Esophagus squamous epithelium (tissue), 5 donors: ENCODE measurements around the gene C1orf21. TPM values are rescaled to one million over a fixed set of nuclear protein-coding genes. Genes with fewer than 3 reads are reported as not detected.

ENCODE experiments used
- DNase-seq: peaks from one replicate; lab custom pipeline; 2025; lab: John Stamatoyannopoulos, UW
- H3K27ac ChIP-seq, 4 donors: fragments of 200-600 bp; sonication (generic); one replicate each; pipeline ENCODE4 v1.5.1; 2016 to 2019; ENCODE audit warnings: mild to moderate bottlenecking in 1 of 4
- H3K27me3 ChIP-seq, 4 donors: fragments of 200-600 bp; sonication (generic); 1 replicate in 3 of 4; 2 replicates in 1 of 4; pipeline versions ENCODE4 v1.5.1 to v1.6.0; 2017 to 2021; ENCODE audit warnings: antibody characterized with exemption in 1 of 4
- H3K36me3 ChIP-seq, 3 donors: fragments of 200-600 bp; sonication (generic); one replicate each; pipeline ENCODE4 v1.5.1; 2016 to 2019
- H3K4me1 ChIP-seq, 3 donors: fragments of 200-600 bp; sonication (generic); one replicate each; pipeline ENCODE4 v1.5.1; 2017 to 2019
- H3K4me3 ChIP-seq, 4 donors: fragments of 200-600 bp; sonication (generic); 1 replicate in 3 of 4; 2 replicates in 1 of 4; pipeline ENCODE4 v1.5.1; 2016 to 2019; ENCODE audit warnings: mild to moderate bottlenecking in 2 of 4, moderate library complexity in 1 of 4
- H3K9me3 ChIP-seq, 3 donors: fragments of 200-600 bp; sonication (generic); one replicate each; pipeline ENCODE4 v1.5.1; 2016 to 2019
- POLR2A ChIP-seq, 4 donors: fragments of 450-650 bp; IDR thresholded peaks; one replicate each; pipeline ENCODE4 v1.6.1; 2017; ENCODE audit warnings: antibody characterized with exemption in 4 of 4, mild to moderate bottlenecking in 4 of 4, moderate library complexity in 3 of 4
- WGBS, 2 donors: methylation state at CpG; one replicate each; pipeline ENCODE4 v1.1.5; 2018; 5-methylcytosine and 5-hydroxymethylcytosine counted together
- intact Hi-C: fragments of 100-400 bp; cut with DNase I; formaldehyde crosslinking; loops from one replicate; pipeline ENCODE4 v1.15.0; 2022
- total RNA-seq, 4 donors: library from RNA; depleted of rRNA; stranded (reverse); fragments of >200 nt; gene quantifications; one replicate each; pipeline ENCODE4 v1.1.0, GENCODE V29; 2016
- TF ChIP-seq, protein P1 (sequence below), 6 experiments: fragments of 450-650 bp in 4 of 6; fragments of 200-600 bp in 2 of 6; sonication (generic) in 2 of 6; IDR thresholded peaks; one replicate each; pipeline ENCODE4 v1.5.1; 2016 to 2019; ENCODE audit warnings: antibody characterized with exemption in 6 of 6, mild to moderate bottlenecking in 4 of 6, moderate library complexity in 4 of 6
- donor health status: DM: yes; HTN: yes; CAD: no.

The C1orf21 gene
- total RNA-seq, 4 donors from 2014 or later = 14.6 to 55.7 (median 36.2) TPM

DNA sequence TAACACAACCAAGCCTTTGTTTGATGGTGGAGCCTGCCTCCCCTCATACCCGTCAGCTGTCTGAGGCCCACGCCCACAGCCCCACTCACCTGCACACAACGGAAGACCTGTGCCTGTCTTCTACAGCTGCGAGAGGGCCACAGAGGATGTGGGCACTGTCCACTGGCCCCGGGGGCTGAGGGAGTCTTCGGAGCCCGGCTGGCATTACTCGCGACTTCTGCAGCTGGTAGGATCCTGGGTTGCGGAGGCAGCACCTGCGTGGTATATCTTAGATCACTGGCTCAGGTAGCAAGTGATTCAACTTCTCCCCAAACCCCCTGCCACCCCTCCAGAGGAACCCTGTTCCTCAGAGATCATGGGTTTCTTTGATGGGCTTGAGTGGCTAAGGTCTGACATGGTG lies 257.9 kb downstream of the C1orf21 start:
- no peak for DNase-seq
- Histone ChIP-seq H3K9me3 (no peaks in the 10 kb centered on the region), H3K36me3 (no peaks in the 10 kb centered on the region), H3K27ac (no peak overlapping the region), H3K27me3 (no peaks in the 10 kb centered on the region), H3K4me1 (peaks cover 0 to 2% (median 0%) of the 10 kb centered on the region in 3 donors), H3K4me3 (no peak overlapping the region)
- WGBS, 2 donors = 96% methylated on average over 3 to 9 of the region's 11 CpGs
- no peak for TF ChIP-seq POLR2A (IDR thresholded peaks at IDR 0.05)
- TF ChIP-seq, protein P1, sequence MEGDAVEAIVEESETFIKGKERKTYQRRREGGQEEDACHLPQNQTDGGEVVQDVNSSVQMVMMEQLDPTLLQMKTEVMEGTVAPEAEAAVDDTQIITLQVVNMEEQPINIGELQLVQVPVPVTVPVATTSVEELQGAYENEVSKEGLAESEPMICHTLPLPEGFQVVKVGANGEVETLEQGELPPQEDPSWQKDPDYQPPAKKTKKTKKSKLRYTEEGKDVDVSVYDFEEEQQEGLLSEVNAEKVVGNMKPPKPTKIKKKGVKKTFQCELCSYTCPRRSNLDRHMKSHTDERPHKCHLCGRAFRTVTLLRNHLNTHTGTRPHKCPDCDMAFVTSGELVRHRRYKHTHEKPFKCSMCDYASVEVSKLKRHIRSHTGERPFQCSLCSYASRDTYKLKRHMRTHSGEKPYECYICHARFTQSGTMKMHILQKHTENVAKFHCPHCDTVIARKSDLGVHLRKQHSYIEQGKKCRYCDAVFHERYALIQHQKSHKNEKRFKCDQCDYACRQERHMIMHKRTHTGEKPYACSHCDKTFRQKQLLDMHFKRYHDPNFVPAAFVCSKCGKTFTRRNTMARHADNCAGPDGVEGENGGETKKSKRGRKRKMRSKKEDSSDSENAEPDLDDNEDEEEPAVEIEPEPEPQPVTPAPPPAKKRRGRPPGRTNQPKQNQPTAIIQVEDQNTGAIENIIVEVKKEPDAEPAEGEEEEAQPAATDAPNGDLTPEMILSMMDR (IDR thresholded peaks at IDR 0.05) = no peak
- intact Hi-C loops = no loop called here

DNA sequence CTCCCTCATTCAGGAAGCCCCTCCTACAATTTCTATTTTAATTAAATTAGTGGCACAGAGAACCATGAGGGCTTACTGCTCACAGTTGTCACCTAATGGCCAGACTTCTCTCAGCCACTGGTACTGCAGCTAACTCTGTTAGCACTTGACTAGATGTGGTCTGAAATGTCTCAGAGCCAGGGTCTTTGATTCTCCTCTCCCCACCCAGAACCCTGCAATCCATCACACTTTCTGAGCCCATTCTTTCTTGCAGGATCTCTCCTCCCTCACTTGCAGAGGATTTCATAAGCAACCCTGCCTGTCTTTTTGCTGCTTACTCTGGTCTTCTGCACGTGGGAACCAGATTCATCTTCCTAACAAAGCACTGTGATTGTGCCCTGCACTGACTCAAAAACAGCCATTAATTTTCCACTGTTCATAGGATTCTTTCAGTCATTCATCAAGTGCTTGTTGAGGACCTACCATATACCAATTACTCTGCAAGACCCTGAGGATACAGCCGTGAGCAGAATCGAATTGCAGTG lies 259.4 kb downstream of the C1orf21 start:
- intact Hi-C loops = no loop called here
- Histone ChIP-seq H3K27me3 (no peaks in the 10 kb centered on the region), H3K9me3 (no peaks in the 10 kb centered on the region), H3K4me3 (no peak overlapping the region), H3K4me1 (peaks cover 0 to 7% (median 0%) of the 10 kb centered on the region in 3 donors), H3K27ac (no peak overlapping the region), H3K36me3 (no peaks in the 10 kb centered on the region)
- 81 to 83% methylated on average over 3 of the region's 3 CpGs for WGBS, 2 donors
- no peak for DNase-seq
- TF ChIP-seq POLR2A (IDR thresholded peaks at IDR 0.05) = no peak
- TF ChIP-seq, protein P1 (IDR thresholded peaks at IDR 0.05) = no peak

DNA sequence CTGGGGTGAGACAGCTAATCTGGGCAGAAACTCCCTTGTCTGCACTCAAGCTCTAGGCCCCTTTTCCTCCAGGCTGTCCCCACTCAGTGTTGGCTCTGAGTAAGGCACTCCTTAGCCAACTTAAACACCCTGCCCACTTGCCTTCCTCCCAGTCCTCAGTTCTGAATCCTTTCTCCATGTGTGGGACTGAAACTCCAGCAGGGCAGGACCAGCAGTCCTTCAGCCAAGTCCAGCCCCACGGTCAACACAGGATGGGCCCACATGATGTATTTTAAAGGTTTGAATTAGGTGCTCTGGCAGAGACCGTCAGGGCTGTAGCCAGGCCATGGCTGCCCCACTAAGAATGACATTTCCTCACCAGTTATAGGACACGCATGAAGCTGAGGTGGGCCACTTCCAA lies 260.0 kb downstream of the C1orf21 start:
- peaks cover 0 to 7% (median 0%) of the 10 kb centered on the region in 3 donors for H3K4me1 ChIP-seq
- no peak overlapping the region for H3K4me3 ChIP-seq
- no peak overlapping the region for H3K27ac ChIP-seq
- no peaks in the 10 kb centered on the region for H3K27me3 ChIP-seq
- H3K36me3 ChIP-seq = no peaks in the 10 kb centered on the region
- 100% methylated on average over 1 of the region's 3 CpGs; no CpG with 5 or more reads in 1 of the 2 donors for WGBS, 2 donors
- no peak for TF ChIP-seq POLR2A (IDR thresholded peaks at IDR 0.05)
- TF ChIP-seq, protein P1 (IDR thresholded peaks at IDR 0.05) = no peak
- intact Hi-C loops = no loop called here
- H3K9me3 ChIP-seq = no peaks in the 10 kb centered on the region
- no peak for DNase-seq

DNA sequence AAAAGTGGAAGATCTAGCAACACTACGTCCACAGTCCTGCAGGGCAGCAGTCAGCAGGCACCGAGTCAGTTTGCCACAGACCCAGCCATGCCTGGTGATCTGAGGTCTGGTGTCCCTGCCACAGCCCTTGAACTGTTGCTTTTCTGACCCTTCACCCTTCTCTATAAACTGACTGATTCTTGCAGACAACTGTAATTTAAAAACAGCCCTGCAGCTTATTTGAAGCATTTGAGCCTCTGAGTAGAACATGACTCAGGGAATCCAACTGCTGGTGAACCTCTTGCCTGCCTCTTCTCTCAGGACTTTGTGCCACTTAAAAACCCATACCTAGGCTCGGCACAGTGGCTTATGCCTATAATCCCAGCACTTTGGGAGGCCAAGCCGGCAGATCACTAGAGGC lies 260.6 kb downstream of the C1orf21 start:
- H3K4me3 ChIP-seq = no peak overlapping the region
- no peaks in the 10 kb centered on the region for H3K27me3 ChIP-seq
- no peak overlapping the region for H3K27ac ChIP-seq
- H3K9me3 ChIP-seq = no peaks in the 10 kb centered on the region
- TF ChIP-seq POLR2A (IDR thresholded peaks at IDR 0.05) = no peak
- TF ChIP-seq, protein P1 (IDR thresholded peaks at IDR 0.05) = no peak
- no peaks in the 10 kb centered on the region for H3K36me3 ChIP-seq
- WGBS, 2 donors = 86 to 92% methylated on average over 2 of the region's 4 CpGs
- H3K4me1 ChIP-seq = peaks cover 0 to 7% (median 0%) of the 10 kb centered on the region in 3 donors
- intact Hi-C loops = no loop called here
- DNase-seq = no peak

DNA sequence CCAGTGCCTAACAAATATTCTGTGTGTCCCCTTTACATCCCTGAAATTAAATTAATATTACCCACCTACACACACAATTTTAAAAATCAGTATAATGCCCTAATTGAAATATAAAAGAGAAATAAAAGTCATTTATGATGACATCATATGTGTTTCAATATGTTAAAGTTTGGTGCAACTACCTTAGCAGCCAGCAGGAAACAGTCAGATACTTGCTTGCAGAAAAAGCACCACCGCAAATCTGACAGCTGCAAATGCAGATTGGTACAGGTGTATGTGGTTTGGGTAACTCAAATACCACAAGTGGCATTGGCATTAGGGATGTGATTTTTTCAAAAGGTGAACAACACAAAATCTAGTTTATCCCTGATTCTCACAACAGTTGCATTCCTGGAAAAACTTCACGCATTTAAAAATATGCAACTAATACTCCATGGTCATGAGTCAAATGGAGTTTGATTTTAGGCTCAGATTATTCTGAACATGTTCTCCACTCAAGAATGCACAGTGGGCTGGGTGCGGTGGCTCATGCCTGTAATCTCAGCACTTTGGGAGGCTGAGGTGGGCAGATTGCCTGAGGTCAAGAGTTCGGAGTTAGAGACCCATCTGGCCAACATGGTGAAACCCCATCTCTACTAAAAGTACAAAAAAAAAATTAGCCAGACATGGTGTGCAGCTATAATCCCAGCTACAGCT lies 261.5 kb downstream of the C1orf21 start:
- WGBS, 2 donors = 85 to 93% methylated on average over 4 of the region's 4 CpGs
- intact Hi-C loops = no loop called here
- Histone ChIP-seq H3K9me3 (no peaks in the 10 kb centered on the region), H3K4me1 (peaks cover 0 to 7% (median 0%) of the 10 kb centered on the region in 3 donors), H3K27me3 (no peaks in the 10 kb centered on the region), H3K36me3 (no peaks in the 10 kb centered on the region), H3K27ac (no peak overlapping the region), H3K4me3 (no peak overlapping the region)
- no peak for TF ChIP-seq POLR2A (IDR thresholded peaks at IDR 0.05)
- TF ChIP-seq, protein P1 (IDR thresholded peaks at IDR 0.05) = no peak
- no peak for DNase-seq
